Spleen (tissue), 7 donors: ENCODE data around the gene GABRE.
"Not testable (repeated sequence)": the region's sequence is repeated elsewhere in the genome, so short reads cannot be mapped to it uniquely, and the experiment has no call there.

Experiments used
- CTCF ChIP-seq, 11 experiments: fragments of 200-600 bp in 7 of 11; fragments of 450-650 bp in 4 of 11; sonication (generic) in 4 of 11; IDR thresholded peaks in 8 of 11; conservative IDR thresholded peaks in 3 of 11; 1 replicate in 7 of 11; 2 replicates in 4 of 11; pipeline versions ENCODE4 v1.4.0 to v1.8.0; 2016 to 2021; ENCODE audit warnings: antibody characterized with exemption in 11 of 11, inconsistent platforms in 4 of 11, mild to moderate bottlenecking in 1 of 11
- POLR2A ChIP-seq, 3 donors: fragments of 450-650 bp; IDR thresholded peaks; one replicate each; pipeline ENCODE4 v1.5.1; 2017; ENCODE audit warnings: antibody characterized with exemption in 3 of 3, mild to moderate bottlenecking in 1 of 3
- donor health status: DM: no; HTN: no; CAD: no; lungs with moderate emphysema.
- donor health status: DM: no; HTN: no; CAD: no.
- donor health status: DM: no; HTN: no; CAD: no.

GRCh38 chrX:151918736-151919135, 55.7 kb downstream of the GABRE start:
- not testable (repeated sequence) for TF ChIP-seq POLR2A (IDR thresholded peaks at IDR 0.05); CTCF (IDR thresholded peaks at IDR 0.05 in 8 of 11, conservative IDR thresholded peaks at IDR 0.05 in 3 of 11)
